ENCODE data around the gene ABCC1. TPM values are rescaled to one million over a fixed set of nuclear protein-coding genes. Genes with fewer than 3 reads are reported as not detected.

ABCC1 gene
- total and polyA plus RNA-seq, 2 experiments from 2014 or later = 7.0 to 9.3 TPM

DNA sequence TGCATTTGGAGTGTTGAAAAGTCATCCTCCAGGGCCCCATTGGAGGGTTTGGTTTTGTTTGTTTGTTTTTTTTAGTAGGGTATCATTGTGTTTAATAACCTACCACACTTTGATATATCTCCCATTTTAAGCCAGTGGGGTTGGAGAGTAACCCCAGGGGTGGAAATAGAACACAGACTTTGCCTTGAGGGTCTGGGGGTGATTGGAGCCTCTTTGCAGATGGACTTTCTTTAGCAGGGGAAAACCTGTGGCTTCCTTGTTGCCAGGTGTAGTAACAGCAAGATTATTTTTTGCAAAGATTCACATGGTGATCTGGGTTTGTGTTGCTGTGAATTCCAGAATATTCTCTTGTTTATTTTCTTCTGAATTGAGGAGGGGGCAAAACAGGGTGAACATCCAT lies 1.5 kb downstream of the ABCC1 start:
- Histone ChIP-seq H3K4me3 (peak overlapping the region; percentile 90), H3K36me3 (replicated peaks; ENCODE audit: insufficient read depth, low read depth) (no peaks in the 10 kb centered on the region), H4K20me1 (ENCODE audit: insufficient read depth, poor library complexity, severe bottlenecking) (no peaks in the 10 kb centered on the region), H3K4me2 (peak overlapping the region; percentile 91), H3K27me3 (no peaks in the 10 kb centered on the region), H3K9me2 (replicated peaks; ENCODE audit: insufficient read depth) (no peaks in the 10 kb centered on the region), H2AFZ (peak overlapping the region; percentile 51), H3K27ac (peak overlapping the region; percentile 3), H3K4me1 (ENCODE audit: insufficient read depth) (peaks cover 12% of the 10 kb centered on the region), H3K9me3 (ENCODE audit: low read depth) (no peaks in the 10 kb centered on the region), H3K79me2 (peaks cover 51% of the 10 kb centered on the region)
- DNase-seq (ENCODE audit: low spot score) = no peak
- TF ChIP-seq EZH2phosphoT487 (IDR thresholded peaks at IDR 0.05; ENCODE audit: low read depth, severe bottlenecking, unreplicated experiment) (no peak), EZH2 (IDR thresholded peaks at IDR 0.05; ENCODE audit: borderline replicate concordance) (no peak)
- TF ChIP-seq, protein P1, sequence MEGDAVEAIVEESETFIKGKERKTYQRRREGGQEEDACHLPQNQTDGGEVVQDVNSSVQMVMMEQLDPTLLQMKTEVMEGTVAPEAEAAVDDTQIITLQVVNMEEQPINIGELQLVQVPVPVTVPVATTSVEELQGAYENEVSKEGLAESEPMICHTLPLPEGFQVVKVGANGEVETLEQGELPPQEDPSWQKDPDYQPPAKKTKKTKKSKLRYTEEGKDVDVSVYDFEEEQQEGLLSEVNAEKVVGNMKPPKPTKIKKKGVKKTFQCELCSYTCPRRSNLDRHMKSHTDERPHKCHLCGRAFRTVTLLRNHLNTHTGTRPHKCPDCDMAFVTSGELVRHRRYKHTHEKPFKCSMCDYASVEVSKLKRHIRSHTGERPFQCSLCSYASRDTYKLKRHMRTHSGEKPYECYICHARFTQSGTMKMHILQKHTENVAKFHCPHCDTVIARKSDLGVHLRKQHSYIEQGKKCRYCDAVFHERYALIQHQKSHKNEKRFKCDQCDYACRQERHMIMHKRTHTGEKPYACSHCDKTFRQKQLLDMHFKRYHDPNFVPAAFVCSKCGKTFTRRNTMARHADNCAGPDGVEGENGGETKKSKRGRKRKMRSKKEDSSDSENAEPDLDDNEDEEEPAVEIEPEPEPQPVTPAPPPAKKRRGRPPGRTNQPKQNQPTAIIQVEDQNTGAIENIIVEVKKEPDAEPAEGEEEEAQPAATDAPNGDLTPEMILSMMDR (IDR thresholded peaks at IDR 0.05; ENCODE audit: poor library complexity) = no peak

DNA sequence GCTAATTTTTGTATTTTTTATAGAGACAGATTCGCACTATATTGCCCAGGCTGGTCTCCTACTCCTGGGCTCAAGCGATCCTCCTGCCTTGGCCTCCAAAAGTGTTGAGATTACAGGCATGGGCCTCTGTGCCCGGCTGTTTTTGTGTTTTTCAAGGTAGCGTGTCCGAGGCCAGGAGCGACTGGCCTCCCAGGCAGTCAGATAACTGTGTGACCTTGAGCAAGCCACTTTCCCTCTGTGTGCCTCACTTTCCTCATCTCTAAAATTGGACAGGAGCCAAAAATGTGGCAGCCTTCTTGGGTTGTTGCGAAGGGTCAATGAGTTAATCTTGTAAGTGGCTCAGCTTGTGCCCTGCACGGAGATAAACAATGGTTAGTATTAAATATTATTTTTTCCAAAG lies 2.4 kb downstream of the ABCC1 start:
- no peak for DNase-seq (ENCODE audit: low spot score)
- 91% methylated on average over 8 of the region's 8 CpGs for WGBS (ENCODE audit: low lambda C conversion rate, missing lambda C conversion rate)
- Histone ChIP-seq H3K79me2 (peaks cover 60% of the 10 kb centered on the region), H3K27me3 (no peaks in the 10 kb centered on the region), H3K9me3 (ENCODE audit: low read depth) (no peaks in the 10 kb centered on the region), H3K27ac (no peak overlapping the region), H2AFZ (no peak overlapping the region), H3K4me2 (no peak overlapping the region), H3K9me2 (replicated peaks; ENCODE audit: insufficient read depth) (no peaks in the 10 kb centered on the region), H3K4me3 (no peak overlapping the region), H3K36me3 (replicated peaks; ENCODE audit: insufficient read depth, low read depth) (no peaks in the 10 kb centered on the region), H3K4me1 (ENCODE audit: insufficient read depth) (peaks cover 12% of the 10 kb centered on the region), H4K20me1 (ENCODE audit: insufficient read depth, poor library complexity, severe bottlenecking) (no peaks in the 10 kb centered on the region)
- TF ChIP-seq EZH2 (IDR thresholded peaks at IDR 0.05; ENCODE audit: borderline replicate concordance) = no peak
- TF ChIP-seq, protein P1 (IDR thresholded peaks at IDR 0.05; ENCODE audit: poor library complexity) = no peak
- TF ChIP-seq EZH2phosphoT487 (IDR thresholded peaks at IDR 0.05; ENCODE audit: low read depth, severe bottlenecking, unreplicated experiment) = no peak

DNA sequence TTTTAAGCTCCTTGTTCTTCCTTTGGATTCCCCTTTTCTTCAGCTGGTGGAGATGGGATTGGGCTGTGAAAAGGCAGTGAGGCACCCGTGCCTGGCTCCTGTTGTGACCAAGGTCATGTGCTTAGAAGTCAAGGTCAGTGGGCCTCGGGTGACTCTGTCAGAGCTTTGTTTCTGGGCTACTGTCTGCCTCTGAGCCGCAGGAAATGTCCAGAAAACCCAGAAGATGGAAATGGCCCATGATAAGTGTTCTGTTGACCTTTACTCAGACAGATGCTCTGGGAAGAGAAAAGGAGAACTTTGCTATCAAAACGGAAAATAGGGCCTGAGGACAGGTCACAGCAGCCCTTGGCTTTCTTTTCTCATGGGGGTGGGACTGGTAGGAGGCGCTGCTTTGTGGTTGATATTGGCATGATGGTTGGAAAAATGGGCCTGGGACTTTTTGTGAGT lies 2.9 kb downstream of the ABCC1 start:
- Histone ChIP-seq H3K27me3 (no peaks in the 10 kb centered on the region), H4K20me1 (ENCODE audit: insufficient read depth, poor library complexity, severe bottlenecking) (no peaks in the 10 kb centered on the region), H3K27ac (no peak overlapping the region), H3K4me3 (no peak overlapping the region), H3K9me2 (replicated peaks; ENCODE audit: insufficient read depth) (no peaks in the 10 kb centered on the region), H3K4me2 (no peak overlapping the region), H3K36me3 (replicated peaks; ENCODE audit: insufficient read depth, low read depth) (no peaks in the 10 kb centered on the region), H3K4me1 (ENCODE audit: insufficient read depth) (peaks cover 12% of the 10 kb centered on the region), H3K9me3 (ENCODE audit: low read depth) (no peaks in the 10 kb centered on the region), H3K79me2 (peaks cover 63% of the 10 kb centered on the region), H2AFZ (no peak overlapping the region)
- DNase-seq (ENCODE audit: low spot score) = no peak
- WGBS (ENCODE audit: low lambda C conversion rate, missing lambda C conversion rate) = 71% methylated on average over 5 of the region's 5 CpGs
- TF ChIP-seq EZH2 (IDR thresholded peaks at IDR 0.05; ENCODE audit: borderline replicate concordance) (no peak), EZH2phosphoT487 (IDR thresholded peaks at IDR 0.05; ENCODE audit: low read depth, severe bottlenecking, unreplicated experiment) (no peak)
- TF ChIP-seq, protein P1 (IDR thresholded peaks at IDR 0.05; ENCODE audit: poor library complexity) = no peak

DNA sequence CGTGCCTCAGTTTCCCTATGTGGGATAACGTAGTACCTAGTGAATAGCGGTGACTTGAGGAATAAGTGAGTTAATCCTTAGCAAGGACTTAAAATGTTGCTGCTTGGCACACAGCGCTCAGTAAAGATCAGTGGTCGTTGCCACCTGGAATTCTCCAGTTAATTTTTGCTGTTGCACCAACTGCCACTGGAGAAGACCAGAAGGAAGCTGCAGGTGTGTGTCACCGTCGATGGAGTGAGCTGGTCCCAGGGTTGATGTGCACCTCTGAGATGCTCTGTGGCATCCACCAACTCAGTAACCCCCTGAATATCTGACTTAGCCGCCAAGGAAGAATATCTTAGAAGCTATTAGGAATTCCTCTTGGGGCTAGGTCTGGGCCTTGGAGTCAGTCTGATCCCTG lies 4.1 kb downstream of the ABCC1 start:
- Histone ChIP-seq H3K4me1 (ENCODE audit: insufficient read depth) (peaks cover 12% of the 10 kb centered on the region), H3K9me2 (replicated peaks; ENCODE audit: insufficient read depth) (no peaks in the 10 kb centered on the region), H3K9me3 (ENCODE audit: low read depth) (no peaks in the 10 kb centered on the region), H3K4me2 (no peak overlapping the region), H3K36me3 (replicated peaks; ENCODE audit: insufficient read depth, low read depth) (no peaks in the 10 kb centered on the region), H3K4me3 (no peak overlapping the region), H4K20me1 (ENCODE audit: insufficient read depth, poor library complexity, severe bottlenecking) (no peaks in the 10 kb centered on the region), H2AFZ (no peak overlapping the region), H3K27me3 (no peaks in the 10 kb centered on the region), H3K79me2 (peaks cover 75% of the 10 kb centered on the region), H3K27ac (no peak overlapping the region)
- TF ChIP-seq EZH2phosphoT487 (IDR thresholded peaks at IDR 0.05; ENCODE audit: low read depth, severe bottlenecking, unreplicated experiment) (no peak), EZH2 (IDR thresholded peaks at IDR 0.05; ENCODE audit: borderline replicate concordance) (no peak)
- TF ChIP-seq, protein P1 (IDR thresholded peaks at IDR 0.05; ENCODE audit: poor library complexity) = no peak
- WGBS (ENCODE audit: low lambda C conversion rate, missing lambda C conversion rate) = 86% methylated on average over 8 of the region's 8 CpGs
- no peak for DNase-seq (ENCODE audit: low spot score)
